ENCODE measurements around the gene FAM217A. TPM values are rescaled to one million over a fixed set of nuclear protein-coding genes. Genes with fewer than 3 reads are reported as not detected.
A peak's percentile ranks its signal among the peaks of the same experiment; 100 is the strongest.

FAM217A gene
- polyA plus RNA-seq, 3 donors, result 1.5 to 4.0 (median 2.3) TPM

- no peak for DNase-seq (ENCODE audit: extremely low read depth in 1 of 11, low read depth in 9 of 11, low spot score in 4 of 11)
Measured at GRCh38 chr6:4030669-4031068, 48.3 kb downstream of the FAM217A start.

GRCh38 chr6:4029687-4030086 is 49.2 kb downstream of the FAM217A start:
- DNase-seq (ENCODE audit: extremely low read depth in 1 of 11, low read depth in 9 of 11, low spot score in 4 of 11), result no peak

GRCh38 chr6:4028051-4028450 is 50.9 kb downstream of the FAM217A start:
- no peak for DNase-seq (ENCODE audit: extremely low read depth in 1 of 11, low read depth in 9 of 11, low spot score in 4 of 11)

GRCh38 chr6:4025681-4026080 is 53.3 kb downstream of the FAM217A start:
- no peak for DNase-seq (ENCODE audit: extremely low read depth in 1 of 11, low read depth in 9 of 11, low spot score in 4 of 11)

GRCh38 chr6:4023240-4023639 is 55.7 kb downstream of the FAM217A start:
- DNase-seq (ENCODE audit: extremely low read depth in 1 of 11, low read depth in 9 of 11, low spot score in 4 of 11), result no peak

GRCh38 chr6:4021854-4022695 is 56.9 kb downstream of the FAM217A start:
- DNase-seq (ENCODE audit: extremely low read depth in 1 of 11, low read depth in 9 of 11, low spot score in 4 of 11), result peak in 5 of 11 donors; percentile 11 to 31 (median 18)

- DNase-seq (ENCODE audit: extremely low read depth in 1 of 11, low read depth in 9 of 11, low spot score in 4 of 11), result peak; percentile 83 to 98 (median 92)
Measured at GRCh38 chr6:4021133-4021853, 57.6 kb downstream of the FAM217A start.

- no peak for DNase-seq (ENCODE audit: extremely low read depth in 1 of 11, low read depth in 9 of 11, low spot score in 4 of 11)
Measured at GRCh38 chr6:4020822-4021132, 58.2 kb downstream of the FAM217A start.

GRCh38 chr6:4018924-4019236 is 60.1 kb downstream of the FAM217A start:
- DNase-seq (ENCODE audit: extremely low read depth in 1 of 11, low read depth in 9 of 11, low spot score in 4 of 11), result no peak

Other genes starting within 250 kb of the FAM217A start
- gene FAM50B, start 229.8 kb downstream of the FAM217A start, polyA plus RNA-seq (ENCODE audit: insufficient read length in 3 of 3), result 10 to 100 TPM; 10.3 to 15.3 (median 13.2) TPM
- 100 to 1,000 TPM in 2 of 3 donors, 10 to 100 TPM in 1; 87.4 to 115 (median 104) TPM for gene ECI2, start 56.4 kb upstream of the FAM217A start, polyA plus RNA-seq (ENCODE audit: insufficient read length in 3 of 3)

All from renal cortex interstitium (tissue), 11 donors.